Endothelial cell of umbilical vein (primary cell): ENCODE measurements around the gene NEDD4L. TPM values are rescaled to one million over a fixed set of nuclear protein-coding genes. Genes with fewer than 3 reads are reported as not detected.

Experiments
- BruUV-seq: library from RNA; stranded (reverse); fragments of 400-500 nt; replicated peaks from 2 replicates; lab custom pipeline; 2021; lab: Mats Ljungman, UMichigan
- CTCF ChIA-PET: fragments of 300-600, 350-600 bp; sonication (Branson Sonifier 250); formaldehyde crosslinking; loops from one replicate; lab custom pipeline; 2021; ENCODE audit warnings: antibody characterized with exemption, inconsistent platforms; lab: Charles Lee
- POLR2A ChIA-PET: fragments of 300-600, 350-600 bp; sonication (Branson Sonifier 250); formaldehyde crosslinking; loops from one replicate; lab custom pipeline; 2021; ENCODE audit warnings: antibody characterized with exemption, inconsistent platforms; lab: Charles Lee
- DNase-seq: peaks from one replicate; pipeline ENCODE4 v3.0.0-alpha.2; 2011; ENCODE audit warnings: low read depth, low spot score
- FAIRE-seq: peaks from 2 replicates; lab custom pipeline; 2011; peaks lifted over from hg19 to GRCh38; lab: Jason Lieb, UNC
- H2AFZ ChIP-seq: 2 replicates; pipeline ENCODE4 v1.6.0; 2012; ENCODE audit warnings: low read depth, low read length, control low read depth, inconsistent platforms
- H3K27ac ChIP-seq: 2 replicates; pipeline ENCODE4 v1.5.1; 2011; ENCODE audit warnings: low read depth, mild to moderate bottlenecking, control low read depth, low read length, moderate library complexity; ENCODE audit not compliant: insufficient read depth
- H3K27me3 ChIP-seq, 2 experiments: 2 replicates each; pipeline versions ENCODE4 v1.6.0 to v1.6.1; 2011; ENCODE audit warnings: low read length in 2 of 2, mixed read lengths in 1 of 2; ENCODE audit not compliant: control insufficient read depth in 2 of 2, insufficient read depth in 2 of 2
- H3K36me3 ChIP-seq, 2 experiments: 2 replicates in 1 of 2; 3 replicates in 1 of 2; pipeline ENCODE4 v1.5.1; 2011; ENCODE audit warnings: low read length in 2 of 2, mild to moderate bottlenecking in 1 of 2, moderate library complexity in 1 of 2; ENCODE audit not compliant: control insufficient read depth in 2 of 2, insufficient read depth in 2 of 2; ENCODE audit errors: extremely low read depth in 1 of 2
- H3K4me1 ChIP-seq: 3 replicates; pipeline ENCODE4 v1.5.1; 2011; ENCODE audit warnings: mild to moderate bottlenecking, low read length; ENCODE audit not compliant: control insufficient read depth, insufficient read depth; ENCODE audit errors: extremely low read depth
- H3K4me2 ChIP-seq: 2 replicates; pipeline ENCODE4 v1.6.1; 2011; ENCODE audit warnings: low read length, control low read depth, mixed read lengths; ENCODE audit not compliant: insufficient read depth
- H3K4me3 ChIP-seq, 3 experiments: fragments of 200-600 bp in 1 of 3; sonication (generic), shearing (Covaris generic) in 1 of 3; replicated peaks in 1 of 3; 2 replicates each; pipeline ENCODE4 v1.5.1; 2011 to 2016; ENCODE audit warnings: control low read depth in 3 of 3, low read length in 3 of 3, mild to moderate bottlenecking in 2 of 3, inconsistent platforms in 1 of 3, low read depth in 1 of 3, moderate library complexity in 1 of 3; ENCODE audit not compliant: insufficient read depth in 1 of 3
- H3K79me2 ChIP-seq: 2 replicates; pipeline ENCODE4 v1.6.0; 2012; ENCODE audit warnings: low read length, inconsistent platforms; ENCODE audit not compliant: control insufficient read depth, insufficient read depth
- H3K9ac ChIP-seq: replicated peaks from 2 replicates; pipeline ENCODE3; 2011; ENCODE audit warnings: low read length, control low read depth; ENCODE audit not compliant: insufficient read depth; ENCODE audit errors: extremely low read depth
- H3K9me1 ChIP-seq: replicated peaks from 3 replicates; pipeline ENCODE4 v1.6.0; 2011; ENCODE audit warnings: mild to moderate bottlenecking, low read length; ENCODE audit not compliant: control insufficient read depth, insufficient read depth; ENCODE audit errors: extremely low read depth
- H3K9me3 ChIP-seq: replicated peaks from 2 replicates; pipeline ENCODE4 v1.5.1; 2012; ENCODE audit warnings: low read length, inconsistent platforms; ENCODE audit not compliant: control insufficient read depth, insufficient read depth
- H4K20me1 ChIP-seq: replicated peaks from 2 replicates; pipeline ENCODE3; 2011; ENCODE audit warnings: mild to moderate bottlenecking, low read length; ENCODE audit not compliant: control insufficient read depth, insufficient read depth; ENCODE audit errors: extremely low read depth
- CTCF ChIP-seq, 2 donors: IDR thresholded peaks; 1 replicate in 1 of 2; 2 replicates in 1 of 2; pipeline ENCODE4 v1.5.1; 2011; ENCODE audit warnings: low read length in 2 of 2, mild to moderate bottlenecking in 2 of 2, moderate library complexity in 2 of 2, control low read depth in 1 of 2, inconsistent platforms in 1 of 2, low read depth in 1 of 2; ENCODE audit not compliant: insufficient read depth in 1 of 2; ENCODE audit errors: extremely low read depth in 1 of 2
- EZH2 ChIP-seq: IDR thresholded peaks from 2 replicates; pipeline ENCODE4 v1.6.1; 2012; ENCODE audit warnings: borderline replicate concordance, low read depth, mild to moderate bottlenecking, moderate library complexity, low read length, inconsistent platforms; ENCODE audit not compliant: severe bottlenecking
- FOS ChIP-seq: IDR thresholded peaks from 2 replicates; pipeline ENCODE4 v1.6.1; 2011; ENCODE audit warnings: mild to moderate bottlenecking, low read length, moderate library complexity, borderline replicate concordance; ENCODE audit not compliant: insufficient read depth
- GATA2 ChIP-seq: IDR thresholded peaks from 2 replicates; pipeline ENCODE4 v1.7.0; 2011; ENCODE audit warnings: low read depth, mild to moderate bottlenecking, moderate library complexity, mixed read lengths, low read length; ENCODE audit not compliant: insufficient read length, insufficient read depth
- JUN ChIP-seq: IDR thresholded peaks from 2 replicates; pipeline ENCODE4 v1.6.1; 2011; ENCODE audit warnings: borderline replicate concordance, low read depth; ENCODE audit not compliant: insufficient read length, insufficient read depth
- MAX ChIP-seq: IDR thresholded peaks from 2 replicates; pipeline ENCODE4 v1.6.1; 2011; ENCODE audit not compliant: insufficient read depth, insufficient read length
- MYC ChIP-seq: IDR thresholded peaks from one replicate; pipeline ENCODE4 v1.6.1; 2011; ENCODE audit warnings: mild to moderate bottlenecking, low read depth, low read length
- POLR2A ChIP-seq: IDR thresholded peaks from 2 replicates; pipeline ENCODE4 v1.6.1; 2012; ENCODE audit warnings: low read depth, mild to moderate bottlenecking, control low read depth, low read length
- POLR2AphosphoS5 ChIP-seq: IDR thresholded peaks from 2 replicates; pipeline ENCODE4 v1.6.1; 2012; ENCODE audit warnings: low read depth, mild to moderate bottlenecking, control low read depth, low read length, moderate library complexity; ENCODE audit not compliant: insufficient read depth
- dilution Hi-C: fragments of 300-500 bp; cut with MboI; formaldehyde crosslinking; loops from one replicate; pipeline ENCODE4 v1.15.0; 2019; ENCODE audit warnings: low sequenced_read_pairs; ENCODE audit not compliant: extremely low pct_ligation_motif_present
- intact Hi-C: fragments of 100-400 bp; cut with micrococcal nuclease; formaldehyde crosslinking; loops from one replicate; pipeline ENCODE4 v1.10.0; 2022
- polyA plus RNA-seq, 4 experiments: library from polyadenylated mRNA; depleted of rRNA in 3 of 4; stranded (reverse) in 3 of 4; unstranded in 1 of 4; fragments of >200 nt; gene quantifications; 2 replicates each; pipeline versions ENCODE4 v1.2.1 to v1.2.3, GENCODE V29; 2011 to 2012; ENCODE audit warnings: missing spikeins in 1 of 4
- total RNA-seq: library from RNA; stranded (reverse); gene quantifications from 2 replicates; pipeline ENCODE4 v1.2.3, GENCODE V29; 2021

The NEDD4L gene
- total and polyA plus RNA-seq, 2 donors (not counting 3 experiments of a cell fraction or from before 2014, with no cell fraction given) = 20.5 to 78.9 TPM

- Histone ChIP-seq H3K27ac (no peak overlapping the region), H3K79me2 (no peaks in the 10 kb centered on the region), H3K4me2 (no peak overlapping the region), H3K4me3 (no peak overlapping the region), H3K4me1 (no peaks in the 10 kb centered on the region), H2AFZ (no peak overlapping the region), H4K20me1 (no peaks in the 10 kb centered on the region), H3K9ac (no peak overlapping the region), H3K27me3 (no peaks in the 10 kb centered on the region), H3K9me1 (no peaks in the 10 kb centered on the region), H3K36me3 (peaks cover 2 to 5% of the 10 kb centered on the region in 2 experiments), H3K9me3 (no peaks in the 10 kb centered on the region)
- TF ChIP-seq EZH2 = no peak
- TF ChIP-seq JUN = no peak
- no peak for TF ChIP-seq POLR2A
- no peak for TF ChIP-seq MYC
- TF ChIP-seq POLR2AphosphoS5 = no peak
- no peak for TF ChIP-seq FOS
- no peak for TF ChIP-seq CTCF (IDR thresholded peaks at IDR 0.05; ENCODE audit: extremely low read depth in 1 of 2, insufficient read depth in 1 of 2, low read depth in 1 of 2, low read length in 2 of 2)
- TF ChIP-seq MAX = no peak
- TF ChIP-seq GATA2 = no peak
- dilution Hi-C loops (no loop called here), intact Hi-C loops (no loop called here)
- CTCF ChIA-PET = interaction anchor here (0.7 kb wide), 1 partner anchor 11 kb away, joined by 3 read pairs; no protein-coding TSS in a partner anchor
- FAIRE-seq (no peak), DNase-seq (no peak)
- POLR2A ChIA-PET = no interaction called here
- BruUV-seq = no TSS peak
Measured at GRCh38 chr18:58373481-58373880, 329.5 kb downstream of the NEDD4L start.
